GM21619 (cell line): ENCODE measurements around the gene GNG2.
A peak's percentile ranks its signal among the peaks of the same experiment; 100 is the strongest.

Experiments
- ATAC-seq: cut with Tn5 transposase; IDR thresholded peaks from one replicate; pipeline ENCODE4 v1.9.1; 2021; ENCODE audit not compliant: unreplicated experiment

GNG2 gene

GRCh38 chr14:51855234-51855633 is 5.2 kb upstream of the GNG2 start:
- no peak for ATAC-seq

- ATAC-seq, result no peak
Measured at GRCh38 chr14:51856792-51857296, 3.6 kb upstream of the GNG2 start.

GRCh38 chr14:51859131-51859530 is 1.3 kb upstream of the GNG2 start:
- ATAC-seq, result no peak

GRCh38 chr14:51860825-51861499 is 550 bp downstream of the GNG2 start:
- ATAC-seq, result peak; percentile 13

GRCh38 chr14:51862176-51862796 is 1.9 kb downstream of the GNG2 start:
- ATAC-seq, result no peak

- ATAC-seq, result no peak
Measured at GRCh38 chr14:51862860-51863259, 2.4 kb downstream of the GNG2 start.

- ATAC-seq, result no peak
Measured at GRCh38 chr14:51865953-51866747, 5.7 kb downstream of the GNG2 start.

GRCh38 chr14:51867741-51868140 is 7.3 kb downstream of the GNG2 start:
- ATAC-seq, result no peak

- ATAC-seq, result no peak
Measured at GRCh38 chr14:51868405-51868804, 8.0 kb downstream of the GNG2 start.

- no peak for ATAC-seq
Measured at GRCh38 chr14:51869411-51870100, 9.1 kb downstream of the GNG2 start.

- ATAC-seq, result no peak
Measured at GRCh38 chr14:51870606-51871005, 10.2 kb downstream of the GNG2 start.

GRCh38 chr14:51871846-51872245 is 11.4 kb downstream of the GNG2 start:
- no peak for ATAC-seq

- ATAC-seq, result no peak
Measured at GRCh38 chr14:51872396-51872795, 12.0 kb downstream of the GNG2 start.

- ATAC-seq, result peak; percentile 91
Measured at GRCh38 chr14:51873221-51873893, 12.9 kb downstream of the GNG2 start.

- ATAC-seq, result no peak
Measured at GRCh38 chr14:51877810-51878209, 17.4 kb downstream of the GNG2 start.

- no peak for ATAC-seq
Measured at GRCh38 chr14:51879170-51879569, 18.8 kb downstream of the GNG2 start.

- ATAC-seq, result peak; percentile 51
Measured at GRCh38 chr14:51880835-51881580, 20.6 kb downstream of the GNG2 start.

- ATAC-seq, result no peak
Measured at GRCh38 chr14:51881636-51882035, 21.2 kb downstream of the GNG2 start.

GRCh38 chr14:51883232-51883631 is 22.8 kb downstream of the GNG2 start:
- no peak for ATAC-seq
